Left ventricle myocardium superior (tissue), 1 donor: ENCODE data around the gene SLC28A3. TPM values are rescaled to one million over a fixed set of nuclear protein-coding genes. Genes with fewer than 3 reads are reported as not detected.

Experiments used
- ATAC-seq: fragments of 200-7000 bp; cut with Tn5 transposase; one replicate; pipeline ENCODE4 v1.9.1; 2020; ENCODE audit warnings: mild to moderate bottlenecking, moderate library complexity
- DNase-seq: peaks from one replicate; pipeline ENCODE4 v3.0.0-alpha.2; 2020
- intact Hi-C: fragments of 100-400 bp; cut with micrococcal nuclease; formaldehyde crosslinking; loops from one replicate; pipeline ENCODE4 v1.11.0; 2022
- total RNA-seq: library from RNA; stranded (reverse); fragmentation: NEBNext Ultra II Directional; extraction: Animal tissue kit (Norgen Biotek cat#: 25700); gene quantifications from one replicate; pipeline ENCODE4 v1.2.1, GENCODE V29; 2021
- donor health status: DM: no; HTN: yes; CAD: no; lungs with severe emphysema.

SLC28A3 gene
- total RNA-seq, 1 donor from 2014 or later = 1.2 TPM

DNA sequence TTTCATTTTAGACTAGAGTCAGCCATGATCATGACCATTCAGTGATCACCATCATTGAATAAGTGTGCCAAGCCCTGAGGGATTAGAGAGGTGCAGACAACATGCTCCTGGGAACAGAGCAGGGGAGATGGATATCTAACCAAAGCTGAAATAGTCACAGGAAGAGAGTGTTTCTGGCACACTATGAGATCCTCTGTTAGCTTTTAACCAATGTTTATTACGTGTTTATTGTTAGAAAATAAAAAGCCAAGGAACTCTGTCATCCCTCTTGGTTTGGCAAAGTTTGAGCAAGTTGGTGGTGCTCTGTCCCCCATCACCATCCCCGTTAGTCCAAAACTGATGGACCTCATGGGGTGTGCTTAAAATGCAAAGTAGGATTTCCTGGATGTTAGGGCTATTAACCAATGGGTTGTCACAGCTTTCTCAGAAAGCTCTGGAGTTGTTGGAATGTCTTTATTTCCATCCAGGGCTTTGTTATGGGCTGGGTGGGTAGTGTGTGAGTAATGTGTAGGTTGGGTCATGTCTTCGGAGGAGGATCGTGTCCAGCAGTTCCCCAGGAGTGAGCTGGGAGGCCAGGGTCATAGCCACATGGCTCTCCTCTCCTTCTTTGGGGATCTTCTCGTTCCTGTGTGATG lies 34.9 kb downstream of the SLC28A3 start:
- DNase-seq = no peak
- intact Hi-C loops = no loop called here
- ATAC-seq = no peak

DNA sequence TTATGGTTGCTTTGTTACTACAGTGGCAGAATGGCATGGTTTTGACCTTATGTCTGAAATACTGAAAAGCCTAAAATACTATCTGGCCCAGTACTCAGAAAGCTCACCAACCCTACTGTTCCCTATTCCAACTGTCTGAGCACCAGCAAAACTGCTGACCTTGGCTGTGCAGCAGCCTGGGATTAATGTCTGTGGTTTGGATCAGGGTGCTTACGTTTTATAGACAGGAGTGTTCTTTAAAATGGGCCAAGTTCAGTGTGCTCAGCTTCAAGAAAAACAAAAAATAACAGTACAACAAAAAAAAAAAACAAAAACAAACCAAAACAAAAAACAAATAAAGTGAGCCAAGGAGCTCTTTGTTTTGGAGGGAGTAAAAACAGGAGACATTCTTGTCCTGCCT lies 36.4 kb downstream of the SLC28A3 start:
- ATAC-seq = no peak
- no peak for DNase-seq
- intact Hi-C loops = no loop called here

DNA sequence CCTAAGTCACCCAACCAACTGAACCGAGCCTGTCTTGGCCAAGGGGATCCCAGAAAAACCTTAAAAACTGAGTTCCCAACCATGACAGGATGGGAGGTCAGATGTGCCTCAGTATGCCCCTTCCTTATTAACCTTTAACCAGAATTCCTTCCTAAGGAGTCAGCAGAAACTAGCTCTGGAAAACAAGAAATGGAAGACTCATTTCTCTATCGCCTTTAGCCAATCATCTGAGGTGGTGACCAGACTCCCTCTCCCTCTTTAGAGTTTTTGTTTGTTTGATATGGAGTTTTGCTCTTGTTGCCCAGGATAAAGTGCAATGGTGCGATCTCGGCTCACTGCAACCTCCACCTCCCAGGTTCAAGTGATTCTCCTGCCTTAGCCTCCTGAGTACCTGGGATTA lies 37.5 kb downstream of the SLC28A3 start:
- ATAC-seq = no peak
- DNase-seq = no peak
- intact Hi-C loops = no loop called here

DNA sequence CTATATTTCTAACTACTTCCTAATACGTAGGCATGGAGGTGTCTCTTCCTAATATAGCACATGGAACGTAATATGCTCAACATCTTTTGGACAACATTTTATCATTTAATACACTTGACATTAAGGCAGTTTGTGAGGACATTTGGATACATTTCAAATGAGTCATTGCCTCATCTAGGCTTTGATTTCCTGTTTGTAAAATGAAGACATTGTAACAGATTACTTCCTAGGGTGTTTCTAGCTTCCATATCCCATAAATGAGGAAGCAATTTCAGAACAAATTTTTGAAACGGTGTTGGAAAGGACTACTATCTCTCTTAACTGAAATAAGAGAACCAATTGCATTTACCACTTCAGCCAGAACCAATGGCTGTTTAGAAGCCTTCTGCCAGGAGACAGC lies 38.7 kb downstream of the SLC28A3 start:
- intact Hi-C loops = no loop called here
- DNase-seq = no peak
- ATAC-seq = no peak

GRCh38 chr9:84300271-84300670 lies 40.3 kb downstream of the SLC28A3 start:
- intact Hi-C loops = no loop called here
- no peak for ATAC-seq
- DNase-seq = no peak

DNA sequence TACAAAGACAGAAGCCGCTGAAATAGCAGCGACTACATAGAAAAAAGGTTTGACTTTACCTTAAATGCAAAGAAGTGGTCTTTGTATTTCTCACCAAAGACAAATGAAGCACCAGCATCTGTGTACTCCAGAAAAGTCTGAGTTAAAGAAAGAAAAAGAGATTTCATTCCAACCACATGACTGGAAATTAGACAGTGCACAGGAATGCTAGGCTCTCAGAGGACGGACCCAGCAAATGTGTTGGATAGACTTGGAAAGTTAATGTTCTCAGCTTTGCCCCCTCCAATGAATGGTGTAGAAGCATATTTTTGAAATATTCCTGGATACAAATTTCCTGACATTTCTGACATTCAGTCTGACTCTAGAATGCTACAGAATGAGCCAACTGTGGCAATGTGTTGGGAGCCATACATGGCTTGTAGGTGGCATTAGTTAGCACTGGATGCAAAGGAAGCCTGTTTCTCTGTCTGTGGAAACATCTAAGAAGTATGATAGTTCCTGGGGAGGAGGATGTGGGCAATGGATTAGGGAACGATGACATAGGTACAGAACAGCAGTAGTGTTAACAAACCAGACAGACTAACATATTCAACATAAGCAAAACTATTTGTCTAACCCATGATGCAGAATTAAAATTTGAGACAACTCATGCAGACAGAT lies 43.3 kb downstream of the SLC28A3 start:
- intact Hi-C loops = no loop called here
- ATAC-seq (no peak), DNase-seq (no peak)

DNA sequence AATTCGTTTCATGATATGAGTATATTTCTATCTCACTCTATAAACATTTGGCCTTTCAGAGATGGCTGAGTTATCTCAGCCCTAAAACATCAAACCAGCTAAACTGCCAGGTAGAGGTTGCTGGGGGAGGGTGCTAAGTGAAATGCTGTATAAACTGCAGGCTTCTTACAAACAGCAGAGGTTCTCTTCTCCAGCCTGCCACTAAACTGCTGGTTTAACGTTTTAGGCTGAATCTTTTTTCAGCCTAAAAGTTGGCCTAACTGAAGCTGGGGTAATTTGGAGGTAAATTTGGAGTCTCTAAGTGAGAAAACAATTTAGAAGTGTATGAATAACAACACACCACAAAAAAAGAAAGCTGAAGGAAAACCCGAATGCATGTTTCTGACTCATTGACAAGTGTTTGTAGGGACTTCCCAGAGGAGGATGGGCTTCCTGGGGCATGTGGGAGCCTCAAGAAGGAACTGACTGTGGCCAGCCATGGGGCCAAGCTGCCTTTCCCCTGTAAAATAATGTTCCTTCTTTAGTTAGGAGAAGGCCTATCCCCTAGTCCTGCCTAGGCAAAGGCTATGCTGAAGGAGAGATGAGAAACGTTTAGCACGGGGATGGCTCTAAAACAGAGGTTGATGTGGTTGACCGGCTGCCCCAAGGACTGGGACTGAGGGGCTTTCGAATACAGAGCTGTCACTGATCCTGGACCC lies 44.3 kb downstream of the SLC28A3 start:
- intact Hi-C loops = no loop called here
- ATAC-seq (no peak), DNase-seq (no peak)

DNA sequence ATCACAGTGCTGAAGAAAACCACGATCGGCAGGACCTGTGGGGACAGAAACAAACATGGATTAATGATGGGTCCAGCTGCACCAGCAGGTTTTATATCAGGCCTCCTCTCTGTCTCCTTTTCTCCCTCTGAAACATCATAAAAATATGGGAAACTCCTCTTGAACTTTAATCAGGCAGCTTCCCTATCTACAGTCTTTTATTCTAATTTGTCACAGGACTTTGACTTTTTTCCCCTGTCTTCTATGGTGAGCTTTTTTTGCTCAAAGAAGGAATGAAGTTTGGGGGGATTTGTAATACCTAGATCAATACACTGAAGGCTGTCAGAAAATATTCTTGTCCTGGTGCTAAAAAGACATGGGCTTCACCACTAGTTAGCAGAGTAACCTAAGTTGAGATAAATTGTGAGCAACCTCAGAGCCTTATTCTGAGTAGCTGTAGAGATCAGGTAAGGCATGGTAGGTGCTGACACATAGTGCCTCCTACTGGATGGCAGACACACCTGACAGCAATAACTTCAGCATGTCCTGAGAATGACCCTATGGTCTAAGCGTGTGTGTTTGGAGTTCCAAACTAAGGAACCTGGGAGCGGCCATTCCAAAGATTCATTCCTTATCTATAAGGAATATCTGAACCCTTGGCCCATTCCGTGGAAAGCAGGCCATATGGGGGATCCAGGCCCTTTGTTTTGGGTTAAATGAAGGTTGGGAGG lies 46.2 kb downstream of the SLC28A3 start:
- no peak for DNase-seq
- no peak for ATAC-seq
- intact Hi-C loops = no loop called here

- ATAC-seq = no peak
- DNase-seq = no peak
- intact Hi-C loops = no loop called here
Measured at GRCh38 chr9:84293001-84293798, 47.4 kb downstream of the SLC28A3 start.

- no peak for ATAC-seq
- DNase-seq = no peak
- intact Hi-C loops = no loop called here
Measured at GRCh38 chr9:84285381-84285780, 55.2 kb downstream of the SLC28A3 start.

DNA sequence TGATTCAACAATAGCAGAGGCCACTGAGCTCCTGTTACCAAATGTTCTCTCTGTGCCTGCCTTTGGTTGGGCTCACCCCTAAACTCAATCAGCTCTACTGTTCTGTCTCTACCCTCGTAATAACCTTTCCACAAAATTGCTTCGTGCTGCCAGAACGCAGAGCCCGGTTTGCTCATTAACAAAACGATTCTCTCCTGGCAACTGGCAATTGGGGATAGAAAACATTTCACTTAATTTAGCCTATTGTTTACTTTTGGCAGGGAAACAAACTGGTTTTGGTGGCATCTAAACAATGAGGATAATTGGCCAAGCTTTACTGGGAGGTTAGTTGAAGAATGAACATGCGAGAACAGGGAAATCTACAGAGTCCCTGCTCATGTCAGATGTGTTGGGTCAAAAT lies 56.6 kb downstream of the SLC28A3 start:
- DNase-seq (no peak), ATAC-seq (no peak)
- intact Hi-C loops = no loop called here

DNA sequence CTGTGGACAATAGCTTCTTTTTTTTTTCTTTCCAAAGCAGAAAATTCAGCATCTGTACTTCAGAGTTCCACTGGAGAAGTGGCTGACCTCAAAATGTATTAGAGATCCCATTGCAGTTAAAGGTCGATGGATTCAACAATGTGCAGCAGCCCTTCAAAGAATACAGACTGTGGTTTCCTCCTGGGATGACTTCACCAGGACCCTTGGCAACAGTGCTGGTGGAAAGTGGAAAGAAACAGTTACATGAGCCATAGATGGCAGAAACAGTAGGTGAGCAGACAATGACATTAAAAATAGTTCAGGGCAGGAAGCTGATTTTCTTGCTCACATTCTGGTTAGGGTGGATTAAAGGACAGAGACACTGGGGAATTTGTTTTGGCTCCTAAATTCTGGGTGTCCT lies 62.4 kb downstream of the SLC28A3 start:
- ATAC-seq = no peak
- intact Hi-C loops = no loop called here
- no peak for DNase-seq

- DNase-seq (no peak), ATAC-seq (no peak)
- intact Hi-C loops = no loop called here
Measured at GRCh38 chr9:84277646-84278045, 62.9 kb downstream of the SLC28A3 start.

GRCh38 chr9:84276741-84277140 lies 63.8 kb downstream of the SLC28A3 start:
- intact Hi-C loops = no loop called here
- no peak for DNase-seq
- ATAC-seq = no peak

- intact Hi-C loops = no loop called here
- DNase-seq (no peak), ATAC-seq (peak; percentile 48)
Measured at GRCh38 chr9:84271921-84272556, 68.5 kb downstream of the SLC28A3 start.

DNA sequence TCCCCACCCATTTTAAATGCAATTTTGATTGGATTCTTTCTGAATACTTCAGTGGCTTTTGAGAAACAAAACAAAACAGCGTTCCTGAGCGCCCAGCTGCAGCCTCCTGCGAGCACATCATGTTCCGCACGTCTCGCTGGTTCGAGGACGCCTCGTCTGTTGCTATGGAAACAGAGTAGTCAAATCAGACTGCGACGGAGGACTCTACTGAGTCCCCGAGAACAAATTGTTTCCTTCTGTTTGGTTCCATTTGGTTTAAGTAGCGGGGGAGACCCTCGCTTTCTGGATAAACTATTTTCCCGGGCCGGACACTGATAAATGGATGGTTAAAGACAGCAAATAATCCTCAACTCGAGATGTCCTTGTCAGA lies 69.0 kb downstream of the SLC28A3 start:
- DNase-seq (peak; percentile 53), ATAC-seq (peak; percentile 85)
- intact Hi-C loops = no loop called here

DNA sequence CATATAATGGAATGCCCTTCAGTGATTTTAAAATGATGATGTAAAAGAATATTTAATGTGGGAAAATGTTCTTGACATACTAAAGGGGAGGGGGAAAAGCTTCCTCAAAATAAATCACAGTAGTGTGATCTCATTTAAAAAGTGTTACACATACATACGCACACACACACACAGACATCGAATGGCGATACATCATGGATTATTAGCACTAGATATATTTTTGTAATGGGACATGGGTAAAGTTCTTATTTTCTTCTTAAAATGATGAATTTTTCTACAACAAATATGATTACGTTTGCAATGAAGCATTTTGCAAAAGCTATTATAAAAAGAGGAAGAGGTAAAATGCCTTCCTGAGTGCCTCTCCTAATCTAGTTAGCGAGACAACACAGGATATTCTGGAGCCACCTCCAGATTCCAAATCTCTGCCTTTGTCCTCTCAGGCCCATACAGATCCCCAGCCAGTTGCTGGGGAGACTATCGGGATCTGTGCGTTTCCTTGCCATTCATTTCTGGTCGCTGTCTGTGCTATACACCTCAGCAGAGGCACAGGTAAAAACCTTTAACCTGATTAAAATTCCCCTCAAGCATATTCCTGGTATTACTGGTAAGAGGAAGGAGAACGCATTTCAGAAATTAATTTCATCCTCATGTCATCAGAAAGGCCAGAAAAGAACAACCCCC lies 69.6 kb downstream of the SLC28A3 start:
- ATAC-seq = no peak
- intact Hi-C loops = no loop called here
- no peak for DNase-seq

- no peak for ATAC-seq
- intact Hi-C loops = loop anchor here (10.0 kb wide), 1 partner anchor 91 kb away; no protein-coding TSS in a partner anchor
- DNase-seq = no peak
Measured at GRCh38 chr9:84266087-84266561, 74.4 kb downstream of the SLC28A3 start.
